ENCODE results near the gene HEG1. TPM values are rescaled to one million over a fixed set of nuclear protein-coding genes. Genes with fewer than 3 reads are reported as not detected.
A peak's percentile ranks its signal among the peaks of the same experiment; 100 is the strongest.

Gene HEG1
- total and polyA plus RNA-seq, 2 of the 4 experiments (the other 2 are of a cell fraction) = 25.6 to 43.4 TPM

- Histone ChIP-seq H2BK120ac (ENCODE audit: low read depth, low read length) (peak overlapping the region; percentile 95), H2AK9ac (replicated peaks; ENCODE audit: low read depth, low read length, poor library complexity) (peak overlapping the region; percentile 11), H3K36me3 (ENCODE audit: control insufficient read depth, insufficient read depth, low read length) (no peaks in the 10 kb centered on the region), H3K9me3 (ENCODE audit: control insufficient read depth, insufficient read depth, low read length) (no peaks in the 10 kb centered on the region), H3K14ac (replicated peaks; ENCODE audit: low read depth, low read length) (peak overlapping the region; percentile 88), H3K79me1 (ENCODE audit: low read depth in 1 of 2, low read length in 2 of 2) (peaks cover 0 to 4% of the 10 kb centered on the region in 2 experiments; a peak in 1 of 4 replicates), H3K27ac (ENCODE audit: insufficient read depth, low read length) (peak overlapping the region; percentile 30; the same call in 1 of the 2 replicates), H3K4me3 (ENCODE audit: insufficient read depth, low read depth, low read length) (no peak overlapping the region), H3K27me3 (ENCODE audit: control insufficient read depth, insufficient read depth, low read length) (no peaks in the 10 kb centered on the region), H4K20me1 (ENCODE audit: insufficient read depth, low read length) (no peaks in the 10 kb centered on the region), H2BK5ac (ENCODE audit: low read depth, low read length, poor library complexity, severe bottlenecking) (peak overlapping the region; percentile 60), H2BK15ac (ENCODE audit: low read depth, low read length) (peak overlapping the region; percentile 98; the same call in 2 of the 3 replicates), H4K5ac (ENCODE audit: low read depth, low read length) (peak overlapping the region; percentile 88), H2AFZ (replicated peaks; ENCODE audit: low read length, poor library complexity) (no peak overlapping the region), H3K18ac (ENCODE audit: low read depth, low read length) (peak overlapping the region; percentile 80), H4K8ac (ENCODE audit: low read depth in 2 of 2, low read length in 2 of 2) (peak overlapping the region; percentile 89 to 92), H3K9ac (ENCODE audit: low read depth, low read length) (peak overlapping the region; percentile 9; the same call in 1 of the 2 replicates), H3K4me1 (ENCODE audit: control insufficient read depth, insufficient read depth, low read length) (peaks cover 16% of the 10 kb centered on the region), H3K9me1 (ENCODE audit: insufficient read depth, low read length) (peaks cover 17% of the 10 kb centered on the region), H3K23ac (ENCODE audit: low read depth, low read length) (peak overlapping the region; percentile 82; the same call in 1 of the 2 replicates), H3K56ac (ENCODE audit: extremely low read depth, insufficient read depth, low read length) (no peak overlapping the region), H4K91ac (ENCODE audit: insufficient read depth, low read depth, low read length) (peak overlapping the region; percentile 95), H2BK20ac (ENCODE audit: low read depth, low read length) (peak overlapping the region; percentile 99), H2AK5ac (ENCODE audit: low read depth, low read length) (peak overlapping the region; percentile 89), H3K4me2 (ENCODE audit: low read depth, low read length) (no peak overlapping the region), H3K4ac (ENCODE audit: low read depth, low read length) (peak overlapping the region; percentile 93)
- POLR2A ChIA-PET (ENCODE audit: unreplicated experiment) = no interaction called here
- dilution Hi-C loops (cut with HindIII; ENCODE audit: low sequenced_read_pairs, unreplicated experiment) (no loop called here), intact Hi-C loops (cut with micrococcal nuclease) (no loop called here), in situ Hi-C loops (cut with MboI; ENCODE audit: low sequenced_read_pairs) (no loop called here)
- CTCF ChIA-PET = no interaction called here
- ATAC-seq (ENCODE audit: low read depth) = no peak
- DNase-seq = peak; percentile 45
- 100% methylated on average over 1 of the region's 3 CpGs; no CpG with 5 or more reads in 1 of the 2 experiments for WGBS, 2 experiments (ENCODE audit: extremely low coverage in 2 of 2, insufficient read length in 1 of 2)
- no TSS peak for BruUV-seq (replicated peaks)
- TF ChIP-seq MAZ (IDR thresholded peaks at IDR 0.05; ENCODE audit: borderline replicate concordance, low read depth, low read length) (no peak), SMC3 (IDR thresholded peaks at IDR 0.05; ENCODE audit: low read depth, low read length) (no peak), MAFK (IDR thresholded peaks at IDR 0.05; ENCODE audit: low read depth, low read length) (no peak), CTCF (conservative IDR thresholded peaks at IDR 0.05; ENCODE audit: low read depth, low read length) (no peak), FOS (IDR thresholded peaks at IDR 0.05; ENCODE audit: low read depth, low read length) (no peak), USF2 (IDR thresholded peaks at IDR 0.05; ENCODE audit: low read depth, low read length) (no peak), ELK1 (IDR thresholded peaks at IDR 0.05; ENCODE audit: borderline replicate concordance, low read depth, low read length) (no peak), RCOR1 (IDR thresholded peaks at IDR 0.05; ENCODE audit: insufficient replicate concordance, low read length) (no peak), CHD1 (IDR thresholded peaks at IDR 0.05; ENCODE audit: low read depth, low read length) (no peak), CEBPB (IDR thresholded peaks at IDR 0.05; ENCODE audit: low read depth, low read length) (no peak), MXI1 (IDR thresholded peaks at IDR 0.05; ENCODE audit: borderline replicate concordance, low read depth, low read length) (no peak), NFE2L2 (IDR thresholded peaks at IDR 0.05; ENCODE audit: low read depth, low read length) (no peak), RFX5 (IDR thresholded peaks at IDR 0.05; ENCODE audit: low read depth, low read length) (no peak), POLR2A (IDR thresholded peaks at IDR 0.05; ENCODE audit: low read depth, low read length) (no peak), RAD21 (IDR thresholded peaks at IDR 0.05; ENCODE audit: low read length) (no peak), BHLHE40 (IDR thresholded peaks at IDR 0.05; ENCODE audit: low read depth, low read length) (no peak)
These were observed 11.4 kb upstream of the HEG1 start for GRCh38 chr3:125067225-125067624.
